ENCODE measurements around the gene TMEM132D. TPM values are rescaled to one million over a fixed set of nuclear protein-coding genes. Genes with fewer than 3 reads are reported as not detected.

Gene TMEM132D
- total and polyA plus RNA-seq, 8 donors, result 0.19 to 2.8 (median 0.46) TPM

- no peaks in the 10 kb centered on the region for H3K36me3 ChIP-seq
- no peak for ATAC-seq
- DNase-seq, result no peak
These were observed 475.4 kb downstream of the TMEM132D start for GRCh38 chr12:129428240-129428936.

GRCh38 chr12:129423041-129423580 is 480.7 kb downstream of the TMEM132D start:
- no peaks in the 10 kb centered on the region for H3K4me1 ChIP-seq
- H3K27me3 ChIP-seq, result peaks cover 0 to 6% (median 0%) of the 10 kb centered on the region in 4 donors
- no peak for TF ChIP-seq CTCF (IDR thresholded peaks at IDR 0.05)
- DNase-seq, result no peak
- WGBS, 2 donors, result 49 to 51% methylated on average over 4 of the region's 4 CpGs
- H3K36me3 ChIP-seq, result no peaks in the 10 kb centered on the region
- no peak for FAIRE-seq
- ATAC-seq, result no peak
- no peak overlapping the region for H3K4me3 ChIP-seq
- intact Hi-C loops (cut with DNase I), result no loop called here
- no peaks in the 10 kb centered on the region for H3K9me3 ChIP-seq
- H3K27ac ChIP-seq, result no peak overlapping the region

More at GRCh38 chr12:129428240-129428936, 475.4 kb downstream of the TMEM132D start:
- H3K4me1 ChIP-seq, result no peaks in the 10 kb centered on the region
- no peak overlapping the region for H3K4me3 ChIP-seq
- intact Hi-C loops (cut with DNase I), result no loop called here
- no peak overlapping the region for H3K27ac ChIP-seq
- no peaks in the 10 kb centered on the region for H3K9me3 ChIP-seq
- WGBS, 2 donors, result 45 to 60% methylated on average over 5 of the region's 5 CpGs
- peaks cover 0 to 6% (median 0%) of the 10 kb centered on the region in 4 donors for H3K27me3 ChIP-seq
- no peak for TF ChIP-seq CTCF (IDR thresholded peaks at IDR 0.05)
- FAIRE-seq, result no peak

GRCh38 chr12:129413295-129413694 is 490.5 kb downstream of the TMEM132D start:
- intact Hi-C loops (cut with DNase I), result no loop called here
- ATAC-seq (no peak), FAIRE-seq (no peak), DNase-seq (no peak)
- Histone ChIP-seq H3K27ac (no peak overlapping the region), H3K4me1 (no peaks in the 10 kb centered on the region), H3K36me3 (no peaks in the 10 kb centered on the region), H3K27me3 (peaks cover 0 to 4% (median 0%) of the 10 kb centered on the region in 4 donors), H3K9me3 (no peaks in the 10 kb centered on the region), H3K4me3 (no peak overlapping the region)
- WGBS, 2 donors, result 30 to 55% methylated on average over 2 of the region's 2 CpGs
- TF ChIP-seq CTCF (IDR thresholded peaks at IDR 0.05), result no peak

- no peak overlapping the region for H3K4me3 ChIP-seq
- no peaks in the 10 kb centered on the region for H3K36me3 ChIP-seq
- FAIRE-seq (no peak), DNase-seq (no peak), ATAC-seq (no peak)
- no peaks in the 10 kb centered on the region for H3K9me3 ChIP-seq
- H3K27ac ChIP-seq, result no peak overlapping the region
- H3K4me1 ChIP-seq, result no peaks in the 10 kb centered on the region
- TF ChIP-seq CTCF (IDR thresholded peaks at IDR 0.05), result no peak
- whole genome bisulfite sequencing, 2 donors, result 57 to 74% methylated on average over 8 of the region's 8 CpGs
- peaks cover 0 to 3% (median 0%) of the 10 kb centered on the region in 4 donors for H3K27me3 ChIP-seq
- intact Hi-C loops (cut with DNase I), result no loop called here
These were observed 494.5 kb downstream of the TMEM132D start for GRCh38 chr12:129409281-129409680.

GRCh38 chr12:129404556-129404955 is 499.3 kb downstream of the TMEM132D start:
- WGBS, 2 donors, result 25 to 40% methylated on average over 4 of the region's 4 CpGs
- no peak for TF ChIP-seq CTCF (IDR thresholded peaks at IDR 0.05)
- H3K4me1 ChIP-seq, result no peaks in the 10 kb centered on the region
- no peak overlapping the region for H3K4me3 ChIP-seq
- no peak overlapping the region for H3K27ac ChIP-seq
- no peak for FAIRE-seq
- intact Hi-C loops (cut with DNase I), result no loop called here
- no peak for DNase-seq
- no peaks in the 10 kb centered on the region for H3K9me3 ChIP-seq
- ATAC-seq, result no peak
- H3K27me3 ChIP-seq, result no peaks in the 10 kb centered on the region
- no peaks in the 10 kb centered on the region for H3K36me3 ChIP-seq
